Neural progenitor cell (in vitro differentiated cells): ENCODE data around the gene AP4E1. TPM values are rescaled to one million over a fixed set of nuclear protein-coding genes. Genes with fewer than 3 reads are reported as not detected.

ENCODE experiments used
- DNase-seq: peaks from one replicate; pipeline ENCODE4 v3.0.0-alpha.2; 2016; ENCODE audit warnings: low spot score
- H2AFZ ChIP-seq: fragments of 200-600 bp; sonication (generic); replicated peaks from 2 replicates; pipeline ENCODE4 v1.6.1; 2016; ENCODE audit warnings: antibody characterized with exemption
- H3F3A ChIP-seq: fragments of 200-600 bp; sonication (generic); 2 replicates; pipeline ENCODE4 v1.6.1; 2016; ENCODE audit warnings: antibody characterized with exemption, low read depth
- H3K27ac ChIP-seq: fragments of 200-600 bp; sonication (generic); 2 replicates; pipeline ENCODE4 v1.5.1; 2016; ENCODE audit warnings: mild to moderate bottlenecking
- H3K27me3 ChIP-seq: fragments of 200-600 bp; sonication (generic); 2 replicates; pipeline ENCODE4 v1.6.1; 2016; ENCODE audit warnings: mild to moderate bottlenecking, moderate library complexity
- H3K36me3 ChIP-seq: fragments of 200-600 bp; sonication (generic); 2 replicates; pipeline ENCODE4 v1.5.1; 2016
- H3K4me1 ChIP-seq: fragments of 200-600 bp; sonication (generic); 2 replicates; pipeline ENCODE4 v1.6.1; 2016; ENCODE audit warnings: mixed run types
- H3K4me2 ChIP-seq: fragments of 200-600 bp; sonication (generic); 2 replicates; pipeline ENCODE4 v1.6.1; 2016
- H3K4me3 ChIP-seq: fragments of 200-600 bp; sonication (generic); 2 replicates; pipeline ENCODE4 v1.5.1; 2016
- H3K79me2 ChIP-seq: fragments of 200-600 bp; sonication (generic); 2 replicates; pipeline ENCODE4 v1.6.1; 2016; ENCODE audit warnings: low read depth
- H3K9ac ChIP-seq: fragments of 200-600 bp; sonication (generic); 2 replicates; pipeline ENCODE4 v1.6.1; 2016
- H3K9me3 ChIP-seq: fragments of 200-600 bp; sonication (generic); 2 replicates; pipeline ENCODE4 v1.5.1; 2016; ENCODE audit warnings: low read depth
- H4K20me1 ChIP-seq: fragments of 200-600 bp; sonication (generic); 2 replicates; pipeline ENCODE4 v1.6.1; 2016; ENCODE audit warnings: low read depth
- H3K27ac Mint-ChIP-seq: 3 replicates; pipeline ENCODE4 v1.8.0; 2021; ENCODE audit warnings: mixed read lengths
- H3K27me3 Mint-ChIP-seq: 2 replicates; pipeline ENCODE4 v1.8.0; 2022; ENCODE audit warnings: low read depth, mild to moderate bottlenecking, inconsistent platforms, moderate library complexity, mixed read lengths; ENCODE audit not compliant: insufficient read depth
- H3K36me3 Mint-ChIP-seq: 3 replicates; pipeline ENCODE4 v1.8.0; 2021; ENCODE audit warnings: mixed read lengths
- H3K4me1 Mint-ChIP-seq: 3 replicates; pipeline ENCODE4 v1.8.0; 2021; ENCODE audit warnings: mixed read lengths
- H3K4me3 Mint-ChIP-seq: 3 replicates; pipeline ENCODE4 v1.8.0; 2021; ENCODE audit warnings: mild to moderate bottlenecking, moderate library complexity, mixed read lengths
- H3K9me3 Mint-ChIP-seq: 3 replicates; pipeline ENCODE4 v1.8.0; 2020; ENCODE audit warnings: mixed read lengths
- EZH2 ChIP-seq: fragments of 200-600 bp; sonication (generic); IDR thresholded peaks from 2 replicates; pipeline ENCODE4 v1.6.1; 2017; ENCODE audit warnings: antibody characterized with exemption, mild to moderate bottlenecking, moderate library complexity
- EZH2phosphoT487 ChIP-seq: fragments of 200-600 bp; sonication (generic); IDR thresholded peaks from 2 replicates; pipeline ENCODE4 v1.6.1; 2017; ENCODE audit warnings: antibody characterized with exemption
- total RNA-seq: library from RNA; depleted of rRNA; stranded (reverse); fragments of >200 nt; gene quantifications from 2 replicates; pipeline ENCODE4 v1.2.3, GENCODE V29; 2015; ENCODE audit warnings: low replicate concordance
- TF ChIP-seq, protein P1 (sequence below): fragments of 200-600 bp; sonication (generic); IDR thresholded peaks from 2 replicates; pipeline ENCODE4 v1.5.1; 2017; ENCODE audit warnings: antibody characterized with exemption, mild to moderate bottlenecking

The AP4E1 gene
- total RNA-seq, 1 donor from 2014 or later, result 14.0 TPM

DNA sequence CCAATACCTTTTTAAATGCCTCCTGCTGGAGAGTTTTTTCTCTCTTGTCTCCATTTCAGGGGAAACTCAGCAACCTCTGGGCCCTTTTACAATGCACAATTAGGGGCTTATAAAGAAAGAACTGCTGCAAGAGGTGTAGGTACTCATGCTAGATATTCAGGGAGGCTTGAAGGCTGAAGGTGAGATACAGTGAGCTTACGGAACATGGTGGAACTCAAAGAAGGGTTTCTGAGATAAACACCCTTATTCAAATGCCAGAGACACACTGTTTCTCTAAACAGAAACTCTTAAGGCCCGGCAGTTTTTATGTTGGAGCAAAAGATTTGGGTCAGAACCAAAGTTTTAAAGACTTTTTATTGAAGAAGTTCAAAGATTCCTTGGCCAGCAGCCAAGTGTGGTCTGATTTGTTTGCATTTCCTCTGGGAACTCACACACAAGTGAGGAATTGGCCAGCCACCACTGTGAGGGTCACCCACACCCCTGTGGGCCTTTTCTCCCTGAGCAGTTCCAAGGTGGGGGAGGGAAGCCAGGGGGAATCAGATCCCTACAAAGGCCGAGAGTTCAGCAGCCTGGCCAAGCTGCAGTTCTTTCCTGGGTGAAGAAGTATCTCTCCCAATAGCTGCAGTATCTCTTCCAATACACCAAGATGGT is 138.4 kb downstream of the AP4E1 start:
- no peaks in the 10 kb centered on the region for H3K36me3 Mint-ChIP-seq
- Histone ChIP-seq H3K9me3 (no peaks in the 10 kb centered on the region), H3K4me1 (peaks cover 13% of the 10 kb centered on the region), H3K79me2 (no peaks in the 10 kb centered on the region), H3F3A (no peaks in the 10 kb centered on the region), H3K4me2 (no peak overlapping the region), H2AFZ (no peak overlapping the region), H3K9ac (no peak overlapping the region), H3K4me3 (no peak overlapping the region), H3K27ac (no peak overlapping the region), H3K36me3 (no peaks in the 10 kb centered on the region), H4K20me1 (no peaks in the 10 kb centered on the region), H3K27me3 (no peaks in the 10 kb centered on the region)
- no peaks in the 10 kb centered on the region for H3K27me3 Mint-ChIP-seq
- TF ChIP-seq EZH2 (no peak), EZH2phosphoT487 (no peak)
- TF ChIP-seq, protein P1, sequence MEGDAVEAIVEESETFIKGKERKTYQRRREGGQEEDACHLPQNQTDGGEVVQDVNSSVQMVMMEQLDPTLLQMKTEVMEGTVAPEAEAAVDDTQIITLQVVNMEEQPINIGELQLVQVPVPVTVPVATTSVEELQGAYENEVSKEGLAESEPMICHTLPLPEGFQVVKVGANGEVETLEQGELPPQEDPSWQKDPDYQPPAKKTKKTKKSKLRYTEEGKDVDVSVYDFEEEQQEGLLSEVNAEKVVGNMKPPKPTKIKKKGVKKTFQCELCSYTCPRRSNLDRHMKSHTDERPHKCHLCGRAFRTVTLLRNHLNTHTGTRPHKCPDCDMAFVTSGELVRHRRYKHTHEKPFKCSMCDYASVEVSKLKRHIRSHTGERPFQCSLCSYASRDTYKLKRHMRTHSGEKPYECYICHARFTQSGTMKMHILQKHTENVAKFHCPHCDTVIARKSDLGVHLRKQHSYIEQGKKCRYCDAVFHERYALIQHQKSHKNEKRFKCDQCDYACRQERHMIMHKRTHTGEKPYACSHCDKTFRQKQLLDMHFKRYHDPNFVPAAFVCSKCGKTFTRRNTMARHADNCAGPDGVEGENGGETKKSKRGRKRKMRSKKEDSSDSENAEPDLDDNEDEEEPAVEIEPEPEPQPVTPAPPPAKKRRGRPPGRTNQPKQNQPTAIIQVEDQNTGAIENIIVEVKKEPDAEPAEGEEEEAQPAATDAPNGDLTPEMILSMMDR, result no peak
- H3K4me3 Mint-ChIP-seq, result no peak overlapping the region
- no peaks in the 10 kb centered on the region for H3K9me3 Mint-ChIP-seq
- peaks cover 13% of the 10 kb centered on the region for H3K4me1 Mint-ChIP-seq
- H3K27ac Mint-ChIP-seq, result no peak overlapping the region
- DNase-seq, result no peak

DNA sequence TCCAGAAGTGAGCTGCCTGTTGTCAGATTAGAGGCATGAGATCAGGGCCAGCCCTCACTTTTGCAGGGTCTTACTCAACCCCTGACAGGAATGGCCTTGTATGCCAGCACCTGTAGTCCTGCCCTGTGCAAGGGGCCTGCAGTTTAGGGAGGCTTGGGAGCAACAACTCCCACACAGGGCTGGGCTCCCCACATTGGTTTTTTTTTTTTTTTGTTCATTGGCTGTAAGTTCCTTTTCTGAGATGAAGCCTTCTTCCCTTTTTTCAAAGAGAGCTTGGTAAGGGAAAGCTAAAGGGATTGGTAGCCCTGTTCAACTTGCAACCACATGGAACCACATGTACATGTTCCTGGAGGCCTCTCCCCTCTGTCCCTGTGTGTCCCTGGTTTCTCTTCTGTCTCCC is 139.8 kb downstream of the AP4E1 start:
- no peak overlapping the region for H3K27ac ChIP-seq
- H3K27me3 Mint-ChIP-seq, result no peaks in the 10 kb centered on the region
- no peak overlapping the region for H2AFZ ChIP-seq
- no peaks in the 10 kb centered on the region for H3K36me3 Mint-ChIP-seq
- H3K4me1 ChIP-seq, result peaks cover 13% of the 10 kb centered on the region
- no peaks in the 10 kb centered on the region for H3K9me3 Mint-ChIP-seq
- TF ChIP-seq, protein P1, result no peak
- no peak for TF ChIP-seq EZH2phosphoT487
- TF ChIP-seq EZH2, result no peak
- H3F3A ChIP-seq, result no peaks in the 10 kb centered on the region
- H3K27me3 ChIP-seq, result no peaks in the 10 kb centered on the region
- no peak overlapping the region for H3K4me3 ChIP-seq
- no peak overlapping the region for H3K9ac ChIP-seq
- no peaks in the 10 kb centered on the region for H4K20me1 ChIP-seq
- H3K36me3 ChIP-seq, result no peaks in the 10 kb centered on the region
- no peak overlapping the region for H3K4me2 ChIP-seq
- H3K79me2 ChIP-seq, result no peaks in the 10 kb centered on the region
- H3K9me3 ChIP-seq, result no peaks in the 10 kb centered on the region
- peaks cover 13% of the 10 kb centered on the region for H3K4me1 Mint-ChIP-seq
- no peak overlapping the region for H3K27ac Mint-ChIP-seq
- H3K4me3 Mint-ChIP-seq, result no peak overlapping the region
- DNase-seq, result no peak

DNA sequence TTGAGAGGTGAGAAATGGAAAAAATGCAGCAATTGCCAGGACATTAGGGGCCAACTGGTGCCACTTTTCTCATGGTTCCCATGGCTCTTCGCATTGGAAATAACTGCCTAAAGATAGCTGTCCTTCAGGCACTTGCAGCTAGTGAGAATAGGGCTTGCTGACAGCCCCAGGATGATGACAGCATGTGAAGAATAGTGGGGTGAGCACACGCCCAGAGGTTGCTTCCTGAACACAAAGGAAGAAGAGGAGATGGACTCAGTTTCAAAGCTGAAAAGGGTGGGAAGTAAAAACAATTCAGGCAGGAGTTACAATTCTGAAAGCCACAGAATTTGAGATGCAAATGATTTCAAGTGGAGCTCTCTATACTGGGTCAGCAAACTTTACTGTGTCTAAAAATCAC is 140.6 kb downstream of the AP4E1 start:
- no peak overlapping the region for H2AFZ ChIP-seq
- H3K36me3 ChIP-seq, result no peaks in the 10 kb centered on the region
- H3K9me3 ChIP-seq, result no peaks in the 10 kb centered on the region
- Mint-ChIP-seq H3K27me3 (peaks cover 2% of the 10 kb centered on the region), H3K9me3 (no peaks in the 10 kb centered on the region), H3K27ac (no peak overlapping the region), H3K36me3 (no peaks in the 10 kb centered on the region), H3K4me1 (peaks cover 16% of the 10 kb centered on the region), H3K4me3 (no peak overlapping the region)
- TF ChIP-seq EZH2, result no peak
- no peak for TF ChIP-seq EZH2phosphoT487
- TF ChIP-seq, protein P1, result no peak
- peaks cover 13% of the 10 kb centered on the region for H3K4me1 ChIP-seq
- no peak overlapping the region for H3K27ac ChIP-seq
- no peaks in the 10 kb centered on the region for H3K27me3 ChIP-seq
- no peaks in the 10 kb centered on the region for H3F3A ChIP-seq
- H3K4me2 ChIP-seq, result no peak overlapping the region
- no peak overlapping the region for H3K4me3 ChIP-seq
- no peaks in the 10 kb centered on the region for H3K79me2 ChIP-seq
- no peaks in the 10 kb centered on the region for H4K20me1 ChIP-seq
- DNase-seq, result no peak
- H3K9ac ChIP-seq, result no peak overlapping the region
